HFFc6 (cell line): ENCODE data around the gene CACHD1. TPM values are rescaled to one million over a fixed set of nuclear protein-coding genes. Genes with fewer than 3 reads are reported as not detected.

Source experiments
- DNase-seq: peaks from one replicate; pipeline ENCODE4 v3.0.0-alpha.2; 2018
- H3K27ac Mint-ChIP-seq: 2 replicates; pipeline ENCODE4 v1.8.0; 2020; ENCODE audit warnings: mild to moderate bottlenecking, mixed read lengths
- H3K27me3 Mint-ChIP-seq: 2 replicates; pipeline ENCODE4 v1.8.0; 2021; ENCODE audit warnings: mild to moderate bottlenecking, moderate library complexity, mixed read lengths; ENCODE audit not compliant: insufficient read depth
- H3K36me3 Mint-ChIP-seq: 2 replicates; pipeline ENCODE4 v1.8.0; 2021; ENCODE audit warnings: low read depth, mixed read lengths
- H3K4me1 Mint-ChIP-seq: 2 replicates; pipeline ENCODE4 v1.8.0; 2020; ENCODE audit warnings: low read depth, mixed read lengths
- H3K4me3 Mint-ChIP-seq: 2 replicates; pipeline ENCODE4 v1.8.0; 2020; ENCODE audit warnings: mild to moderate bottlenecking, moderate library complexity, mixed read lengths
- H3K9me3 Mint-ChIP-seq: 2 replicates; pipeline ENCODE4 v1.8.0; 2020; ENCODE audit warnings: mild to moderate bottlenecking, mixed read lengths
- total RNA-seq, 6 experiments: library from RNA; stranded (reverse); fragmentation: NEBNext Ultra II Directional; extraction: Animal tissue kit (Norgen Biotek cat#: 25700); gene quantifications; 2 replicates in 1 of 6; 3 replicates in 5 of 6; pipeline ENCODE4 v1.2.3, GENCODE V29; 2021
- TF ChIP-seq, protein P1 (sequence below): fragments of 200-600 bp; sonication (generic); IDR thresholded peaks from 2 replicates; pipeline ENCODE4 v1.5.0; 2021; ENCODE audit warnings: antibody characterized with exemption, mild to moderate bottlenecking

CACHD1 gene
- total RNA-seq, 6 experiments from 2014 or later = 3.9 to 5.5 (median 5.1) TPM

DNA sequence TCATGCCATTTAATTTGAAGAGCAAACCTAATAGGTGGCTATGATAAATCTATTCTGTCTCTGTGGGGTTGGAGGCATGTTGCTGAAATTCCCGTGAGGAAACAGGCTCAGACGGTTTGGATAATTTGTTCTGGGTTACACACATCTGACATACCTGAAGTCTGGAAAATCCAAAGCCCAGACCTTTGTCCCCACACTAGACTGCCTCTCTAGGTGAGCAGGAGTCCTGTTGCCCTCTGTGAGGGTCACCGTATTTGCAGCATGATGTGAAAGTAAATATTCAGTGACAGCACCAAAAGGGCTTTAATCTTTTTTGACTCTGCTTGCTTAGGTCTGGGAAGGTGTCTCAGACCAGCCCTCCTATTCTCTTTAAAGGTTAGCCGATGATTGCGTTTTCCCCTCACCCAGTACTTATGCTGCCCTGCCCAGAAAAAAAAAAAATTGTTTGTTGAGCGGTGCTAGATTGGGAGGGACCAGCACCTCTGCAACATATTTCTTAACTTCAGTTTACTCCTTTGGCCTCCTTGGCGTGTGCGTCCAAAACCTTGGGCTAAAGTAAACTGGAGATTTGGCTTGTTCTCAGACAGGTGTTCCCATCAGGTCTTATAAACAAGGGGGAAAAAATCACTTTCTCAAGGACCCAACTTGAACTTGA is 67.0 kb downstream of the CACHD1 start:
- Mint-ChIP-seq H3K4me1 (peaks cover 54% of the 10 kb centered on the region), H3K36me3 (0 out of 2 replicates have a peak, but pooled peaks cover 6% of the 10 kb centered on the region), H3K9me3 (no peaks in the 10 kb centered on the region), H3K4me3 (no peak overlapping the region), H3K27ac (no peak overlapping the region), H3K27me3 (no peaks in the 10 kb centered on the region)
- TF ChIP-seq, protein P1, sequence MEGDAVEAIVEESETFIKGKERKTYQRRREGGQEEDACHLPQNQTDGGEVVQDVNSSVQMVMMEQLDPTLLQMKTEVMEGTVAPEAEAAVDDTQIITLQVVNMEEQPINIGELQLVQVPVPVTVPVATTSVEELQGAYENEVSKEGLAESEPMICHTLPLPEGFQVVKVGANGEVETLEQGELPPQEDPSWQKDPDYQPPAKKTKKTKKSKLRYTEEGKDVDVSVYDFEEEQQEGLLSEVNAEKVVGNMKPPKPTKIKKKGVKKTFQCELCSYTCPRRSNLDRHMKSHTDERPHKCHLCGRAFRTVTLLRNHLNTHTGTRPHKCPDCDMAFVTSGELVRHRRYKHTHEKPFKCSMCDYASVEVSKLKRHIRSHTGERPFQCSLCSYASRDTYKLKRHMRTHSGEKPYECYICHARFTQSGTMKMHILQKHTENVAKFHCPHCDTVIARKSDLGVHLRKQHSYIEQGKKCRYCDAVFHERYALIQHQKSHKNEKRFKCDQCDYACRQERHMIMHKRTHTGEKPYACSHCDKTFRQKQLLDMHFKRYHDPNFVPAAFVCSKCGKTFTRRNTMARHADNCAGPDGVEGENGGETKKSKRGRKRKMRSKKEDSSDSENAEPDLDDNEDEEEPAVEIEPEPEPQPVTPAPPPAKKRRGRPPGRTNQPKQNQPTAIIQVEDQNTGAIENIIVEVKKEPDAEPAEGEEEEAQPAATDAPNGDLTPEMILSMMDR = no peak
- no peak for DNase-seq

DNA sequence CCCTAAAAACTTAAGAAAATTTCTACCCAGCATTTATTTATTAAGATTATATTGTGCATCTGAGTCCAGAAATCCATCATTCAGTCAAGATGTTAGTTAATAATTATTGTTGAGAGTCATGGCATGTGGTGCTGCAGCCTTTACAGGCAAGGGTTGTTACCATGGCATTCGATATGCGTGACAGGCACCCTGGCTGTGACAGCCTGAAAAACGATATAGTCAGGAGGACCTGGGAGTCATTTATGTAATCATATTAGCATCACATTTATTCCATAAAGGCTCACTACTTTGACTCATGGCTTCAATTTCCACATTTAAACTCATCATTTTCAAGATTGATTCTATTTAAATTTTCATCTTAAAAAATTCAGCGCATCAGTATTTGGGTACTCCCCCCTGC is 68.0 kb downstream of the CACHD1 start:
- H3K36me3 Mint-ChIP-seq = 0 out of 2 replicates have a peak, but pooled peaks cover 6% of the 10 kb centered on the region

DNA sequence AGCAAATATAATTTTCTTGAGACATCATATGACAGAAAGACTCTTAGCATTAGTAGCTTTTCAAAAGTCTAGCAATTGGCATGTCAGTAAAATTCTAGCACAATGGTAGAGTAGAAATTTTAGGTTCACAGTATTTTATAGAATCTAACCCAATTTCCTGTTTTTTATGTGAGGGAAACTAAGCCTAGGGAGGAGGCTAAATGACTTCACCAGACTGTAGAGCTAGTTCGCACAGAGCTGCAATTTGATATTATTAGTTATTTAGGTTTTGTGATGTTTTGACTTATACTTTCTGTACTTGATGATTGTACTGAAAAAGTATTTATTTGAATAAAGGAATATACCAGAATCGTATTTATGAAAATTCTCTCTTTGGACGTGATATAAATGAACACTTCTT is 68.5 kb downstream of the CACHD1 start:
- H3K27ac Mint-ChIP-seq = no peak overlapping the region
- H3K9me3 Mint-ChIP-seq = no peaks in the 10 kb centered on the region
- TF ChIP-seq, protein P1 = no peak
- H3K4me3 Mint-ChIP-seq = no peak overlapping the region
- H3K27me3 Mint-ChIP-seq = no peaks in the 10 kb centered on the region
- H3K36me3 Mint-ChIP-seq = 0 out of 2 replicates have a peak, but pooled peaks cover 6% of the 10 kb centered on the region
- no peak for DNase-seq
- H3K4me1 Mint-ChIP-seq = peaks cover 43% of the 10 kb centered on the region

More for the DNA sequence above, 68.0 kb downstream of the CACHD1 start:
- H3K4me1 Mint-ChIP-seq = peaks cover 44% of the 10 kb centered on the region
- DNase-seq = no peak
- H3K27ac Mint-ChIP-seq = no peak overlapping the region
- H3K9me3 Mint-ChIP-seq = no peaks in the 10 kb centered on the region
- H3K4me3 Mint-ChIP-seq = no peak overlapping the region
- TF ChIP-seq, protein P1 = no peak
- no peaks in the 10 kb centered on the region for H3K27me3 Mint-ChIP-seq

DNA sequence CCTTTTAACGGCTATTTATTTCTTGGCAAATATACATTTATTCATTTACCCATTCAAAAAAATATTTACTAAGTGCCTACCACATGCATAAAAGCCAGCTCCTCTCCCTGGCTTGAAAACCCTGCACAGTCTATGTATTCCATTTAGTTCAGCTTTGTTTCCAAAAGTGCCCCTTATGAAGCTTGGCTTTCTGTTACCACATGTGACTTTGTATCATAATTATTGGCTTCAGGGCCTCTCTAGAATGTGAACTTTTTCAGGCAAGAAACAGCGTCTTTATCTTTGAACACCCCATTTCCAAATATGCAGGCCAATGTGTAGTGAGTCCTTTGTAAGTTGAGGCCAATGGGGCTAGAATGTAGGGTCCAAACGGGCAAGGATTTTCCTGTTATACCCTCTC is 69.4 kb downstream of the CACHD1 start:
- H3K9me3 Mint-ChIP-seq = no peaks in the 10 kb centered on the region
- no peak for DNase-seq
- no peak overlapping the region for H3K27ac Mint-ChIP-seq
- H3K27me3 Mint-ChIP-seq = no peaks in the 10 kb centered on the region
- 0 out of 2 replicates have a peak, but pooled peaks cover 4% of the 10 kb centered on the region for H3K36me3 Mint-ChIP-seq
- TF ChIP-seq, protein P1 = no peak
- H3K4me1 Mint-ChIP-seq = peaks cover 48% of the 10 kb centered on the region
- peak overlapping the region; percentile 82; the same call in 1 of the 2 replicates for H3K4me3 Mint-ChIP-seq

DNA sequence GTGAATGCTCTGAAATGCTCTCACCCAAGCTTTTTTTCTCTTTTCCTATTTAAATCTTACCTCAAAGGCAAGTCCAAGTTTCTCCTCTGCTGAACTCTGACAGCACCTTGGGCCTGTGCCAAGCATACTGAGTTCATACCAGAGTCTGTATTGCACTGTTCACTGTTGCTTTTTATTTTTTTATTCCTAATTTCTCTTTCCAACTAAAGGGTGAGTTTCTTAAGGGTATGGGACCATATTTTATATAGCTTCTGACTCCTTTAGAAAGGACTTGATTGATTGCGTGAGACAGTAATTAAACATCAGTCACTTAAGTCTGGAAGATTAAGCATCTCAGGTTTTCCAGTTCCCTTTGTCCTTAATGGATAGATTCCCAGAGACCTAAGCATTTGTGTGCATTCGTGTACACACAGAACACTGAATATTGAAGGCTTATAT is 69.9 kb downstream of the CACHD1 start:
- DNase-seq = peak; percentile 21
- H3K27me3 Mint-ChIP-seq = no peaks in the 10 kb centered on the region
- no peaks in the 10 kb centered on the region for H3K36me3 Mint-ChIP-seq
- H3K4me1 Mint-ChIP-seq = peaks cover 47% of the 10 kb centered on the region
- TF ChIP-seq, protein P1 = no peak
- peak overlapping the region; percentile 62 for H3K27ac Mint-ChIP-seq
- H3K4me3 Mint-ChIP-seq = peak overlapping the region; percentile 82
- no peaks in the 10 kb centered on the region for H3K9me3 Mint-ChIP-seq
